MCF 10A (cell line): ENCODE results near the gene KIRREL3. TPM values are rescaled to one million over a fixed set of nuclear protein-coding genes. Genes with fewer than 3 reads are reported as not detected.

Source experiments
- BruUV-seq: library from RNA; stranded (reverse); fragments of 400-500 nt; replicated peaks from 2 replicates; lab custom pipeline; 2021; lab: Mats Ljungman, UMichigan
- CTCF ChIA-PET: fragments of 300-600 bp; sonication (Branson Sonifier 250); formaldehyde crosslinking; extraction: SDS; loops from one replicate; lab custom pipeline; 2021; ENCODE audit warnings: antibody characterized with exemption, inconsistent platforms; lab: Yijun Ruan, JAX
- POLR2A ChIA-PET: fragments of 300-600, 350-650 bp; sonication (Branson Sonifier 250); formaldehyde crosslinking; extraction: SDS; loops from one replicate; lab custom pipeline; 2020; ENCODE audit warnings: antibody characterized with exemption, inconsistent platforms; lab: Yijun Ruan, JAX
- DNase-seq: peaks from one replicate; pipeline ENCODE4 v3.0.0-alpha.2; 2018; ENCODE audit not compliant: unreplicated experiment
- H3K27ac Mint-ChIP-seq: one replicate; pipeline ENCODE4 v1.8.0; 2022; ENCODE audit warnings: mild to moderate bottlenecking, low read depth, mixed read lengths; ENCODE audit not compliant: unreplicated experiment
- H3K27me3 Mint-ChIP-seq: one replicate; pipeline ENCODE4 v1.8.0; 2022; ENCODE audit warnings: mixed read lengths; ENCODE audit not compliant: insufficient read depth, unreplicated experiment
- H3K36me3 Mint-ChIP-seq: one replicate; pipeline ENCODE4 v1.8.0; 2022; ENCODE audit warnings: mild to moderate bottlenecking, moderate library complexity, mixed read lengths; ENCODE audit not compliant: insufficient read depth, unreplicated experiment
- H3K4me1 Mint-ChIP-seq: one replicate; pipeline ENCODE4 v1.8.0; 2022; ENCODE audit warnings: mixed read lengths; ENCODE audit not compliant: insufficient read depth, unreplicated experiment
- H3K4me3 Mint-ChIP-seq: one replicate; pipeline ENCODE4 v1.8.0; 2022; ENCODE audit warnings: mild to moderate bottlenecking, moderate library complexity, mixed read lengths; ENCODE audit not compliant: unreplicated experiment
- H3K9me3 Mint-ChIP-seq: one replicate; pipeline ENCODE4 v1.8.0; 2022; ENCODE audit warnings: mixed read lengths; ENCODE audit not compliant: unreplicated experiment
- CTCF ChIP-seq: fragments of 200-600 bp; IDR thresholded peaks from one replicate; pipeline ENCODE4 v1.8.0; 2022; ENCODE audit warnings: antibody characterized with exemption, mild to moderate bottlenecking; ENCODE audit not compliant: unreplicated experiment
- intact Hi-C: fragments of 100-400 bp; cut with micrococcal nuclease; formaldehyde crosslinking; loops from 2 replicates; pipeline ENCODE4 v1.14.1; 2022
- total RNA-seq: library from RNA; stranded (reverse); gene quantifications from 2 replicates; pipeline ENCODE4 v1.2.3, GENCODE V29; 2022

Gene KIRREL3
- total RNA-seq, 1 experiment from 2014 or later, result not detected

- intact Hi-C loops, result no loop called here
- POLR2A ChIA-PET, result no interaction called here
- Mint-ChIP-seq H3K9me3 (no peaks in the 10 kb centered on the region), H3K36me3 (no peaks in the 10 kb centered on the region), H3K4me1 (peaks cover 9% of the 10 kb centered on the region), H3K4me3 (no peak overlapping the region), H3K27ac (no peak overlapping the region), H3K27me3 (no peaks in the 10 kb centered on the region)
- DNase-seq, result no peak
- no TSS peak for BruUV-seq
- TF ChIP-seq CTCF, result no peak
- CTCF ChIA-PET, result no interaction called here
Measured at GRCh38 chr11:126634963-126635362, 365.6 kb downstream of the KIRREL3 start.

- BruUV-seq, result no TSS peak
- H3K36me3 Mint-ChIP-seq, result no peaks in the 10 kb centered on the region
- H3K9me3 Mint-ChIP-seq, result no peaks in the 10 kb centered on the region
- no peak overlapping the region for H3K4me3 Mint-ChIP-seq
- H3K27me3 Mint-ChIP-seq, result no peaks in the 10 kb centered on the region
- peaks cover 9% of the 10 kb centered on the region for H3K4me1 Mint-ChIP-seq
- no peak for DNase-seq
- CTCF ChIA-PET, result no interaction called here
- POLR2A ChIA-PET, result no interaction called here
- TF ChIP-seq CTCF, result no peak
- intact Hi-C loops, result no loop called here
- no peak overlapping the region for H3K27ac Mint-ChIP-seq
Measured at GRCh38 chr11:126633330-126633729, 367.2 kb downstream of the KIRREL3 start.

GRCh38 chr11:126630893-126631798 lies 369.4 kb downstream of the KIRREL3 start:
- Mint-ChIP-seq H3K4me3 (no peak overlapping the region), H3K27me3 (no peaks in the 10 kb centered on the region), H3K36me3 (no peaks in the 10 kb centered on the region), H3K27ac (no peak overlapping the region), H3K9me3 (no peaks in the 10 kb centered on the region), H3K4me1 (no peaks in the 10 kb centered on the region)
- intact Hi-C loops, result no loop called here
- CTCF ChIA-PET, result interaction anchor here (0.9 to 2.4 kb wide), 2 partner anchors 12 to 24 kb away, joined by 3 to 15 read pairs; no protein-coding TSS in a partner anchor
- no TSS peak for BruUV-seq
- POLR2A ChIA-PET, result no interaction called here
- DNase-seq, result no peak
- TF ChIP-seq CTCF, result no peak

- Mint-ChIP-seq H3K9me3 (no peaks in the 10 kb centered on the region), H3K27me3 (no peaks in the 10 kb centered on the region), H3K36me3 (no peaks in the 10 kb centered on the region), H3K4me1 (no peaks in the 10 kb centered on the region), H3K27ac (no peak overlapping the region), H3K4me3 (no peak overlapping the region)
- POLR2A ChIA-PET, result no interaction called here
- CTCF ChIA-PET, result interaction anchor here (0.9 to 2.4 kb wide), 2 partner anchors 13 to 23 kb away, joined by 3 to 15 read pairs; no protein-coding TSS in a partner anchor
- no TSS peak for BruUV-seq
- no peak for DNase-seq
- TF ChIP-seq CTCF, result no peak
- intact Hi-C loops, result no loop called here
Measured at GRCh38 chr11:126630488-126630887, 370.1 kb downstream of the KIRREL3 start.
